Left forelimb (tissue), 1 donor: ENCODE data around the gene DDAH2.
A peak's percentile ranks its signal among the peaks of the same experiment; 100 is the strongest.

Experiments used
- DNase-seq: peaks from one replicate; pipeline ENCODE4 v3.0.0-alpha.2; 2018; ENCODE audit warnings: low spot score

The DDAH2 gene, protein sequence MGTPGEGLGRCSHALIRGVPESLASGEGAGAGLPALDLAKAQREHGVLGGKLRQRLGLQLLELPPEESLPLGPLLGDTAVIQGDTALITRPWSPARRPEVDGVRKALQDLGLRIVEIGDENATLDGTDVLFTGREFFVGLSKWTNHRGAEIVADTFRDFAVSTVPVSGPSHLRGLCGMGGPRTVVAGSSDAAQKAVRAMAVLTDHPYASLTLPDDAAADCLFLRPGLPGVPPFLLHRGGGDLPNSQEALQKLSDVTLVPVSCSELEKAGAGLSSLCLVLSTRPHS

GRCh38 chr6:31728767-31729514 lies at the start of gene DDAH2:
DDAH2 (minus strand) TSS chr6:31729299; CDS start chr6:31729161, 138 bp downstream.
- DNase-seq, result no peak

- peak; percentile 46 for DNase-seq
Measured at GRCh38 chr6:31778193-31778592, 49.1 kb upstream of the DDAH2 start.

DNA sequence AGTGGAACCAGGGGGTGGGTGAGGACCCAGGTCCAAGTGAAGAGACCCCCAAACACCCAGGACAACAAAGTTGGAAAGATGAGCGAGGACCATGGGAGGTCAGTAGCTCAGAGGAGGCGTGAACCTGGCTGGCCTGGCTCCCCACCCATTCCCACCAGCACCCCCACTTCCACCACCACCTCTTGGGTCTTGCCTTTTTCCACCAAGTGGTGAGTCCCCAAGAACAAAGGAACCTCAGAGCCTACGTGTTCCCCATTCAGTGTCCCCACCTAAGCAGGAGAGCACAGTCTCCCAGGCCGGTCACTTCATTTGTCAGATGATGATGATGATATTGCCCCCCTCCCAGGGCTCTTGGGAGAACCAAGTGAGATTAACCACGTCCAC lies 48.6 kb upstream of the DDAH2 start:
- DNase-seq, result peak; percentile 48

DNA sequence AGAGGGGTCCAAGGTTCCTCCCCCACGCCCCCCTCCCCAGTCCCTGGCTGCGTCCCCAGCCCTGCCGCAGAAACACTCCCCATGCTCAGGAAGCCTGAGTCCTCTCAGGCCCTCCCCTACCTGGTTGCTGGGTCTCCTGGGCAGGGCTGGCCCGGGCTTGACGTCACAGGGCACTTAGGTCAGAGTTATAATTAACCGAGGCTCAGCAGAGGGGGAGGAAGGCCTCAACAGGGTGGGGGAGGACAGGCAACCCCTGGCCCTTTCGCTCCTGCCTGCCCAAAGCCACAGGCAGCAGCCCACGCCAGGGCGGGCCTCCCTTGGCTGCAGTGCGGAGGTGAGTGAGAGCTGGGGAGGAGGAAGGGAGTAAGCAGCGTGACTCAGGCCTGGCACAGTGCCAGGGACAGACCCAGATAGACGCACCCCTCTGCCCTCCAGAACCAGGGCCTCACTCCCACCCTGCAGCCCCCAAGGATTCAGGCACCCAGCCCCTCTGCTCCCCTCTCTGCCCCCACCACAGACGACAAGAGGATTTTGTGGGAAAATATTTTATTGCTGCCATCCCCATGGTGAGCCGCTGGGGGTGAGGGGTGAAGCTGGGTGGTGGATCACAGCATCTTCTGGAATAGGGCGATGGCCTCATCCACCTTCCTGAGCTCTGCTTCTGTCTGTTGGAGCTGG lies 48.0 kb upstream of the DDAH2 start, which contains the start of gene VWA7:
VWA7 (minus strand) TSS at position 340 of the 678 bp plus-strand sequence. CDS start 549 bp downstream, outside the sequence.
- DNase-seq, result peak; percentile 63

DNA sequence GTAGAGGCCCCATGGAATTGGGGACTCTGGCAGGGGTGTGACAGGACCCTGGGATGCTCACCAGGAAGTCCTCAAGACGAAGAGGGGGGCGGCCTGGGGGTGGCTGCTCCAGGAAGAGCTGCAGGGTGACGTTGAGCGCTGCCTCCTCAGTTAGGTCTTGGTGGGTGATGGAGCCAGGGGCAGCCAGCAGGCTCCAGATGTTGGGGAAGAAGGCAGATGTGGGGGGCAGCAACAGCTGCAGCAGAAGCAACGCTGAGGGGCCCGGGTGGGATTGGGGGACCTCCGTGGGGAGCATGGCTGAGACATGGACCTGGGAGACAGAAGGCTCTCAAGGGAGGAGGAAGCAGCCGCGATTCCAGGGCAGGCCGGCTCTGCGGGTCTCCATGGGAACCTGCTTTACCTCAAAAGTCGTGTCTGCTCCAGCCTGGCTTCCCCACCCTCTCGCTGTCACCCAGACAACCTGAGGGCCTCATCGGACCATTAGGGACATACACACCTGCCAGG lies 47.4 kb upstream of the DDAH2 start:
- peak; percentile 53 for DNase-seq

DNA sequence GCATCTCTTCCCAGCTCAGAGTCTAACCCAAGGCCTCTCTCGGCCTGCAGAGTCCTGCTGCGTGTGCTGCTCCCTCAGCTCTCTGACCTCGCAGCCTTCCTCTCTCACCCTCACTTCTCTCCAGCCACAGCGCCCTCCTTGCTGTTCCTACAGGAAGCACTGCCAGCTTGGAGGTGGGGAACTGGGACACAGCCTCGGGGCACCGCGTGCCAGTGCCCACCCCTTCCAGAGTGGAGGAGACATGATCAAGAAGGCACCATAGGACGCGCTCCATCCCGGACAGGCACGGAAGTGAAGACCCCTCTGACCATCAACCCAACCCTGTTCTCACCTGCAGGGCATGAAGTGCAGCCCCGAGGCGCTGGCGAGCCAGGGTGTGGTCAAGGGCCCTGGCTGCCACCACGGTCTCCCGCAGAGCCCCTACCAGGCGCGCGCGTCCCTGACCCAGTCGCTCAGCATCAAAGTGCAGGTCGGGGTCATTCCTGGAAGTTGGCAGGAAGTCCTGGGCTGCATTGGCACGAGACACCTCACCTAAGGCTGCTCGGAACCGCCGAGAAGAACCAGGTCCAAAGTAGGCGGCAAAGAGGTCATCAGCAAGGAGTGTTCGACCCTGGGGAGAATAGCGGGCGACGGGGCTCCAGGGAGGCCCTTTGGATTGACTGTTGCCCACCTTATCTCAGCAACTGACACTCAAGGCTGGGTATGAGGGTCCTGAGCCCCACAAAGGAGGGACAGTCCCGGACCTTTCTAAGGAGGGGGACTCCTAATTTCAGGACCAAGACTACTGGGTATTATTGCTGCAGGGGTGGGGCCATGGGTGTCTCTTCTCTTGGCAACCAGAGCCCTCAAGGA lies 46.8 kb upstream of the DDAH2 start:
- DNase-seq, result peak; percentile 50

- peak; percentile 34 for DNase-seq
Measured at GRCh38 chr6:31775184-31775583, 46.1 kb upstream of the DDAH2 start.

GRCh38 chr6:31771992-31772358 lies 42.9 kb upstream of the DDAH2 start:
- no peak for DNase-seq

DNA sequence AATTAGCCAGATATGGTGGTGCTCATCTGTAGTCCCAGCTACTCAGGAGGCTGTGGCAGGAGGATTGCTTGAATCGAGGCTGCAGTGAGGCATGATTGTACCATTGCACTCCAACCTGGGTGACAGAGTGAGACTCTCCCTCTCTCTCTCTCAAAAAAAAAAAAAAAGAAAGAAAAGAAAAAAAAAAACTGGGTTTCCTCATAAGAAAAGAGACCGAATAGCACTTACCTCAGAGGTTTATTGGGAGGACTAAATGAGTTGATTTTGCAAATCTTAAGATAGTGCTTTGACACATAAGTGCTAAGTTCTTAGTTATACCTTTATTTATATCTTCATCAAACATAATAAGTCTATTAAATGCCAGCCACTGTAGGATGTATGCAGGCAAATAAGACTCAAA lies 41.8 kb upstream of the DDAH2 start:
- DNase-seq, result no peak

DNA sequence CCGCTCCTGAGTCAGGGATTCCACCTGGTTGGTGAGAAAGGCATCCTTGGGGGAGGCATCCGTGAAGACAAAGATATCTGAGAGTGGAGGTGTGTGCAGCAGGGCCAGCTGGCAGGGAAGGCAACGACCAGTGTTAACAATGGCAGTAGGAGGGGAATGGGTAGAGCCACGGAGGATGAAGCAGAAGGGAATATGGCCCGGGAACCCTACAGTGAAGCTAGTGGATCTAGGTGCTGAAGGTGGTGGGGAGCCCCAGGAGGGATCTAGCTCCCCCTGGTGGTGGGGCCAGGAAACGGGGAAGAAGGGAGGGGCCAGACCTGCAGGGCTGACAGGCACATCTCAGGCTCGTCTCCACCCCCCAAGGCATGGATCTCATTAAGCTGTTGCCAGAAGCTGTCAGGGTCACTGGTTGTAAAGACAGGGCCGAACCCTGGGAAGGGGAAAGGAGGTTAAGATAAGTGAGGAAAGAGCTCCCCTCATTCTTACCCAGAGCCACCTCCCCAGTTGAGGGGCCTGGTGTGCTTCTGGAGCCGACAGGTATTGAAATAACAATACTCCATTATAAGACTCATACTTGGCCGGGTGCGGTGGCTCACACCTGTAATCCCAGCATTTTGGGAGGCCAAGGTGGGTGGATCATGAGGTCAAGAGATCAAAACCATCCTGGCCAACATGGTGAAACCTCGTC lies 40.7 kb upstream of the DDAH2 start:
- DNase-seq, result no peak

DNA sequence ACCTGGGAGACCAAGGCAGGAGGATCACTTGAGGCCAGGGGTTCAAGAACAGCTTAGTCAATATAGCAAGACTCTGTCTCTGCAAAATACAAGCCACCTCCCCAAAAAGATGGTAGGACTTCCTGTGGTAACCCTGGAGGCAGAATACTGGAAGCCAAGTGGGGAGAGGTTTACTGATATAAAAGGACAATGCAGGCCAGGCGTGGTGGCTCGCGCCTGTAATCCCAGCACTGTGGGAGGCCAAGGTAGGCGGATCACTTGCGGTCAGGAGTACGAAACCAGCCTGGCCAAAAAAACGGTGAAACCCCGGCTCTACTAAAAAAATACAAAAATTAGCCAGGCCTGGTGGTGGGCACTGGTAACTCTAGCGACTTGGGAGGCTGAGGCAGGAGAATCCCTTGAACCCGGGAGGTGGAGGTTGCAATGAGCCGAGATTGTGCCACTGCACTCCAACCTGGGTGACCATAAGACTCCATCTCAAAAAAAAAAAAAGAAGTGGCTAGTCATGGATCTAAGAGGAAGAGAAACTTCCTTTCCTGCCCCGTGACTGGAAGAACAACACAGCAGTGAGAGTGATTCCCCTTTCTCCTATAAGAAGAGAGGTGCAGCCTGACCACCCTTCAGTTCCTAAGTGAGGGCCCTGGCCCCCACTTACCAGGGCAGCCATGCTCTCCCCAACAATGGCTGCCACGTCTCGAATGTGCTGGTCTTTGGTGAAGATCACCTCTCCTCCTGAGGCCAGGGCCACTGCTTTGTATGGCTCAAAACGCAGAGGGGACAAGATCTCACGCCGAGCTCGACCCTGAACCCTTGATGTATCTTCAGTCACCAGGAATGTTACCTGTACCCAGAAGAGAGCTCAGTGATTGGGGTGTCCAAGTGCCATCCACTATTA lies 39.5 kb upstream of the DDAH2 start:
- DNase-seq, result no peak

GRCh38 chr6:31767096-31767645 lies 38.1 kb upstream of the DDAH2 start:
- DNase-seq, result no peak

DNA sequence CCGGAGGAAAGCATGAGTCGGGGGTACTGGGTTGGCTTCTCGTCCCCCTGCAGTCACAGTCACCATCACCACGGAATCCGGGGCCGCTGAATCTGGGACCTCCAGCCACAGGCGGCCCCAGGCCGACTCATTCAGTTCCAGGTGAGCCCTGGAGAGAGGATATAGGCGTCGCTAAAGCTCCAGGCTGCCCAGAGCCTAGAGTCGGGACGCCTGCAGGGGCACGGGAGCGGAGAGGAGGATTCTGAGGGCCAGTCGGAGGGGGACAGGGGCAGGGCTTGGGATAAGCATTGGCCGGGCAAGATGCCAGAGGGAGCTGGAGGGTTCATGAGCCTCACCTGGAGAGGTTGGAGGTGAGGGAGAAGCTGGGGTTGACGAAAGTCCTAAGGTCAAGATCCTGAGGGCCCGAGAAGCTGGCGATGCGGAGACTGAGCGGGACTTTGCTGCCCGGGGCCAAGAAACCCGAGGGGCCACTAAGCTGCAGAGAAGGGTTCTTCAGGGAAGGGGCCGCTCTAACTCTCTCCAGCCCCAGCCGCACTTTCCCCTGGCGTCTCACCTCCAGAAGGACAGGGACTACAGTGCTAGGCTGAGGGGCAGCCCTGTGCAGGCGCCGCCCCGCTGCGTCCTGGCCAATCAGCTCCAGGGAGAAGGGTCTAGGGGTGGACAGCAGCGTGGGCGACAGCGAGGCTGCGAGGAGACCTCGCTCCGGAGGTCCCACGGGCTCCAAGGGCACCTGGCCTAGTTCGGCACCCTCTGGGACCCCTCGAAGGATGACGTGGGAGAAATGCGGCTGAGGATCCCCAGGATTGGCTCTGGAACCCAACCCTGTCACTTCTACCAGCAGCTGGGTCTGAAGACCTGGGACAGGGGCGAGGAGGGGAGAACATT lies 37.1 kb upstream of the DDAH2 start:
- no peak for DNase-seq

DNA sequence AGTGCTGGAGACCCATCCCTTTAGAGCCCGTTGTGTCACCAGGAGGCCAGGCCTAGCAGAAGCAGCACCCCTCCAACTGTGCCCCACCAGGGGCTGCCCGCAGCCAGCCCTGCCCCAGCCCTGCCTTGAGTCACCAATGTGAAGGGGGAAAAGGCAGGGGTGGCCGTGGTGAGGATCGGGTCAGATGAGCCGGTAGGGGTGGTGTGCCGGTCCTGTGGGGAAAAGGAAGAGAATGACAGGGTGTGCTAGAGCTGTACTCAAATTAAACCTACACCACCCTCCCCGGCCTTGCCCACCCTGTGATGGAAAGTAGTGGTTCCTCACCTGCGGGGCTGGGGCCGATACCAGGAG lies 36.4 kb upstream of the DDAH2 start:
- DNase-seq, result no peak

GRCh38 chr6:31764198-31764597 lies 35.1 kb upstream of the DDAH2 start:
- DNase-seq, result no peak

- DNase-seq, result no peak
Measured at GRCh38 chr6:31763619-31763940, 34.5 kb upstream of the DDAH2 start.

DNA sequence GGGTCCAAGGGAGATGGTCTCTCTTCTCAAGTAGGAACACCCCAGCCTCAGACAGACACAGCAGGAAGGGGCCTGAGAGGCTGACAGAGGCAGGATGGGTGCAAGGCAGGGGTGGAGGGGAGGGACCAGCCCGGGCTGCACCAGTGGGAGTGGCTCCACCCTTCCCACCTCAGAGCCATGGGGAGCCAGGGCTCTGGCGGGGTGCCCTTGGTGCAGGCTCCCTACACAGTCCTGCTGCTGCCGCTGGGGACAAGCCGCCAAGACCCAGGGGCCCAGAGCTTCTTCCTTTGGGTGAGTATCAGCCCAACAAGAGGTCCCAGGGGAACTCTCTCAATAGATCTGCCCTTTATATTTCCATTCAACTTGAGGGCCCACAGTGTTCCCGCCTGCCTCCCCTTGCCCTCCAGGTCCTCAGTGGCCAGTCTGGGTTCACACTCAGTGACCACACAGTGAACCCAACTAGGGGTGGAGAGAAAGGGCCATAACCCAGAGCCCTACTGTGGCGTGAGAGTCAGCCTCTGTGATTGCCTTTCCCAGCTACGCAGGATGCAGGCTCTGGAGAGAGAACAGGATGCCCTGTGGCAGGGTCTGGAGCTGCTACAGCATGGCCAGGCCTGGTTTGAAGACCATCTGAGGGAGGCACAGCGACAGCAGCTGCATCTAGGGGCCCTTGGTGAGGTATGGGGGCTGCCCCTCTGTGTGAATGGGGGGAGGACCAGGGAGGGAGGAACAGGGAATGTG lies 33.9 kb upstream of the DDAH2 start:
- no peak for DNase-seq

- DNase-seq, result no peak
Measured at GRCh38 chr6:31762356-31762755, 33.3 kb upstream of the DDAH2 start, which contains the start of gene SAPCD1. SAPCD1 (plus strand) TSS chr6:31762656; CDS start chr6:31763055, 399 bp downstream.
